Activated CD4-positive, alpha-beta T cell treated with anti-CD3 and anti-CD28 coated beads, Interleukin-2, amount 50 U/mL, for 4 hours (primary cell): Measurements from ENCODE around the gene NADK.
"Not testable (repeated sequence)": the region's sequence is repeated elsewhere in the genome, so short reads cannot be mapped to it uniquely, and the experiment has no call there.

Source experiments
- DNase-seq, 2 experiments: peaks; one replicate each; pipeline ENCODE4 v3.0.0-alpha.2; 2020

The NADK gene

DNA sequence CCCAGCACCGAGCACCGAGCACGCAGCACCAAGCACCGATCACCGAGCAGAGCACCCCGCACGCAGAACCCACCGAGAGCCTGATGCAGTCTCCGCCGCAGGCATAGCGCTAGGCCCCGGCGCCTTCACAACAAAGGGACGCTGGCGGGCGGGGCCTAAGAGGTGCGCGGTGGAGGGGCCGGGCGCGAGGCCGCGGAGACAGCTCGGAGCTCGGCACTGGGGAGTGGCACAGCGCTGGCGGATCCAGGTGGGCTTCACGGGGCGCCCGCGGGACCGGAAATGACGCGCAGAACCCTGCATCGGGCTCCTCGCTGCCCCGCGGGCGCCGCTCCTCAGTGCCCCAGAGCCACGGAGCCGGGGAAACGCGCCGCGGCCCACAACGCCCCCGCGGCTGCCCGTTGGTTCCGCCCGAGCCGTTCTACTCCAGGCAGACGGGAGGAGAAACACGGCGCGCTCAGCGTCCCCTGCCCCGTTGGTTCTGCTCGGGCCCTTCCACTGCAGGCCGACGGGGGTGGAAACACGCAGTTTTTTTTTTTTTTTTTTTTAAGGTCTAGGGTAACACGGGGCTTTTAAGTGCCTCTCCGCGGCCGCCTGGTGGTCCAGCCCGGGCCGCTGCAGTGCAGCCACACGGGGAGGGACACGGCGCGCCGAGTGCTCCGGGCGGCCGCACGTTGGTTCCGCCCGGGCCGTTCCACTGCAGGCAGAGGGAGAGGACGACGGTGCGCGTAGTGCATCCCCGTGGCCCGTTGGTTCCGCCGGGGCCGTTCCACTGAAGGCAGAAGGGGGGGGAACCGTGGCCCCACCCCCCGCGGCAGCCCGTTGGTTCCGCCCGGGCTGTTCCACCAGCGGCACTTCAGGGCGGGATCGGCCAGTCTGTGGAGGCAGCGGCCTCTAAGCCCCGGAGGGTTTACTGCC lies 32.4 kb downstream of the NADK start:
- peak; percentile 96 to 97 for DNase-seq

DNA sequence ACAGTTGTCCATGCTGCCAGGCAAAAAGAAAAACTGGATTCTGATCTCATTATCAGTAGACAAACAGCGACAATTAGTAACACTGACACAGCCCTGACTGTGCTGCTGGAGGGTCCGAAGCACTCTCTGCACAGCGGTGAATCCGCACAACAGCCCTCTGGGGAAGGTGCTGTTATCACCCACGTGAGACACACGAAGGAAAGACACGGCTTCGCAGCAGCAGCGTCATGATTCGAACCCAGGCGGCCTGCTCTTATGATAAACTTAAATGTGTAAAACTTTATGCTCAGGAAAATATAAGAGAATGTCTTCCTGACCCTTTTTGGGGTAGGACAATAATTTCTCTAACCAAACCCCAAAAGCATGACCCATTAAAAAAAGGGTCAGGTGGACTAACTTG lies 35.7 kb downstream of the NADK start:
- not testable (repeated sequence) for DNase-seq

DNA sequence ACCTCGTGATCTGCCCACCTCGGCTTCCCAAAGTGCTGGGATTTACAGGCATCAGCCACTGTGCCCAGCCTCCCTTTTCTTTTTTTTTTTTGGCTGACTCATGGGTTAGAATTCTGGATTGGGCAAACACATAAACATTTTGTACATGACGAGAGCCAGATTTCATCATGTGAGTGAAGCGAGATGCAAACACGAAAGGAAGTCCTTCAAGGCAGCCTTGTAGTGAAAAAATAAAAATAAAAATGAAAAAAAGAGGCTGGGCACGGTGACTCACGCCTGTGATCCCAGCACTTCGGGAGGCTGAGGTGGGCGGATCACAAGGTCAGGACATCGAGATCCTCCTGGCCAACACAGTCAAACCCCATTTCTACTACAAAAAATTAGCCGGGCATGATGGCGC lies 37.3 kb downstream of the NADK start:
- DNase-seq = not testable (repeated sequence)

DNA sequence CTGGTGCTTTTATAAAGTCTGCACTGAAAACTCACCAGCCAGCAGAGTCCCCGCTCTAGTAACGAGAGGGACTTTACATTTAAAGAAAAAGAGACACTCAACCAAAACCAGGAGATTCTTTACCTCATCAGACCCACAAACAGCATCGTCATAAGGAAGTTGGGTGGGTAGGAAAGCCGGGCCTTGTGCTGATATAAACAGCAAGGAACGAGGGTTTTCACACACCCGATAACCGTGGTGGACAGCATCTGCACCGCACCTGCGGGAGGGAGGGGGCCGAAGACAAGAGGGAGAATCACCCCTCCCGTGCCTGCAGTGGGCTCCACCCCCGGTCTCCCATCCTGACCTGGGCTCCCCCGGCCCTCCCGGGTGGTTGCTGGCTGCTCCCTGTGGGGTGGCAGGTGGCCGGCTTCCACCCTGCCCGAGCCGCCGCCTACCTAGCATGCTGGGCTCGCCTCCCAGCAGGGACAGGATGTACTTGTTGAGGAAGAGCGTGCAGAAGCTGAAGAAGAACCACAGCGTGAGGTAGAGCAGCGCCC lies 39.4 kb downstream of the NADK start:
- DNase-seq = not testable (repeated sequence)

DNA sequence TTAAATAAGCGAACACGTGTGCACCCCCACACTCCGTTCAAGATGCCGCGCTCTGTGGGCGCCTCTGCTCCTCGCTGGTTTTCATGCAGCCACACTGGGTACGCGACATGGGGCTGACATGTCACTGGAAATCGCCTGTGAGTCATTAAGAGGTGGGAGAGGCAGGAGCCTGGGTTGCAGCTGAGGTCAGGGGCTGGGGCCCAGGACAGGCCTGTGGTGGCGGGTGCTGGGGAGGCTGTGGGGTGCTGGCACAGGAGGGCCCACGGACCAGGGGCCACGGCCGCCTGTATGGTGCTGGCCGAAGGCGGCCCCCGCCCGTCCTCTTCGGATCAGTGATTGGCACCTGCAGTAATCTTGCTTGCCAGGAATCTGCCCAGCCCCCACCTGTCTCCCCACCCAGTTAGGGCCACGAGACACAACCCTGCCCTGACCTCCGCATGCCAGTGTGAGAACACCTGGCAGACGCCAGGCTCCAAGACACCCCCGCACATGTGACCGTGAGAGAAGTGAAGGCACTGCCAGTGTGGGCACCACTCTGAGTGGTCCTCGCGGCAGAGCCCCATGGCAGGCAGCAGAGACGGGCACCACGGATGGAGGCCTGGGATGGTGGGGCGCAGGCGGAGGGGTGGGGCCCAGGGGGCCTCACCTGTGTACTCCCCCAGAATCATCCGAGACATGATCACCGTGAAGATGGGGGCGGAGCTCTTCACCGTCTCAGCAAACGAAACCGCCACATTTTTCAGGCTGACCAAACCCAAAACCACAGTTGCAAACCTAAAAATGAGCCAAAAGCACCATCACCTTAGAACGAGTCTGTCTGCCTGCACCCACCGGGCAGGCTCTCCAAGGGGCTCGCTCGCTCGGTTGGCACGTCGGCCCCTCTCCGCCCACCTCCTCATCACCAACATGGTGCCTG lies 40.3 kb downstream of the NADK start:
- DNase-seq = not testable (repeated sequence)

DNA sequence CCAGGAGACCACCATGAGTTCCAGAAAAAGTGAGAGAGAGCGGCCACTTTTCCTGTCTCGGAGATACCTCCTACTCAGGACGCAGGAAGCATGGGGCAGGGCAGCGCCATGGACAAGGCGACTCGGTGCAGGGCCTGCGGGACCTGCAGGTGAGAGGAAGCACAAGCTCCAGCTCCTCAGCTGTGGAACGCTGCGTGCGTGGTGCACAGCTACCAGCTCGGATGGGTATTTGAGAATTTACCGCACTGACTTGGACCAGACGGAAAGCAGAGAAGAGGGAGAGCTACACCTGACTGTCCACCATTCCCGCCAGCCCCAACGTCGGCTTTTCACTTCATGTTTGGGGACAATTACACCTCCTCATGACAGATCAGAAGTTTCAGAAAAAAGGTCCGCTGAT lies 45.9 kb downstream of the NADK start:
- DNase-seq = no peak

DNA sequence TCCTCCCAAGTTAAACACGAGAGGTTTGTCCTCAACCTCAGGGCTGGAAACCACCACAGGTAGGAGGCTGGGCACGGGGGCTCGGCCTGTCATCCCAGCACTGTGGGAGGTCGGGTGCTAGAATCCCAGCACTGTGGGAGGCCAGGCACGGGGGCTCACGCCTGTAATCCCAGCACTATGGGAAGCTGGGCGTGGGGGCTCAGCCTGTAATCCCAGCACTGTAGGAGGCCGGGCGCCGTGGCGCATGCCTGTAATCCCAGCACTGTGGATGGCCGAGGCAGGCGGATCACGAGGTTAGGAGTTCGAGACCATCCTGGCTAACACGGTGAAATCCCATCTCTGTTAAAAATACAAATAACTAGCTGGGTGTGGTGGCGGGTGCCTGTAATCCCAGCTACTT lies 47.4 kb downstream of the NADK start:
- no peak for DNase-seq

DNA sequence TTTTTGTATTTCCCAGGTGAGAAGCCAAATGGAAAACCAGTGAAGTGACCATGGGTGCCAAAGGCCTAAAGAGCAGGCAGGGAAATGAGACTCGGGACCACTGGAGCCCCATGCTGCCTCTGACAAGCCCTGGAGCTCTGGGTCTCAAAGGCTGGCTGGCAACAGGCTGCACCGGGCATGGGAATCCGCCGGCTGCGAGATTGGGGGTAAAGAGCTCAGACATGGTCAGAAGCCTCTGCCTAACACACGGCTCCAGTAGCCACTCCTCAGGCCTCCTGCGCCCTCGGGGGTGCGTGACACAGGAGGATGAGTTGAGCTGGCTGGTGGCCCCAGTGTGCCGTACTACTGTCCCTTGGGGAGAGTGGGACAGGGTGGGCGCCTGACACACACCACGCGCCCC lies 48.0 kb downstream of the NADK start:
- not testable (repeated sequence) for DNase-seq

DNA sequence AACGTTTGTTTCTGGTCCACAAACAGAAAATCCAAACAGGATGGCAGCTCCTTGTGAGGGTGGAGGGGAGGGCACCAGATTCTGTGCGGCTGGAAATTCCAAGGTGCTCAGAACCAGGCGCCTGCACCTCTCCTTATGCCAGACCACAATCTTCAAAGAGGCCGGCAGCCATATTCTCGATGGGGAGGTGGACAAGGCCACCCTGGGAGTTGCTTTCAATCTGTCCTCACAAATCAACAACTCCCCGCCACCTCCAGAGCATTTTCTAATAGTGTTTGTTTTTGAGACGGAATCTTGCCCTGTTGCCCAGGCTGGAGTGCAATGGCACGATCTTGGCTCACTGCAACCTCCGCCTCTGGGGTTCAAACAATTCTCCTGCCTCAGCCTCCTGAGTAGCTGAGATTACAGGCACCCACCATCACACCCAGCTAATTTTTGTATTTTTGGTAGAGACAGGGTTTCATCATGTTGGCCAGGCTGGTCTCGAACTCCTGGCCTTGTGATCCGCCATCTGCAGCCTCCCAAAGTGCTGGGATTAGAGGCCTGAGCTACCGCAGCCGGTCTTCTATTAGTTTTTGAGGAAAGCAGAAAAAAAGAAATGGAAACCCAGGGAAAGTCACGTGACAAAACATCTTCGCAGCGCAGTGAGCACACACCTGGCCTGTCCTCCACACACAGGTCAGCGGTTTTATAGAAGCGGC lies 49.0 kb downstream of the NADK start:
- DNase-seq = not testable (repeated sequence)

DNA sequence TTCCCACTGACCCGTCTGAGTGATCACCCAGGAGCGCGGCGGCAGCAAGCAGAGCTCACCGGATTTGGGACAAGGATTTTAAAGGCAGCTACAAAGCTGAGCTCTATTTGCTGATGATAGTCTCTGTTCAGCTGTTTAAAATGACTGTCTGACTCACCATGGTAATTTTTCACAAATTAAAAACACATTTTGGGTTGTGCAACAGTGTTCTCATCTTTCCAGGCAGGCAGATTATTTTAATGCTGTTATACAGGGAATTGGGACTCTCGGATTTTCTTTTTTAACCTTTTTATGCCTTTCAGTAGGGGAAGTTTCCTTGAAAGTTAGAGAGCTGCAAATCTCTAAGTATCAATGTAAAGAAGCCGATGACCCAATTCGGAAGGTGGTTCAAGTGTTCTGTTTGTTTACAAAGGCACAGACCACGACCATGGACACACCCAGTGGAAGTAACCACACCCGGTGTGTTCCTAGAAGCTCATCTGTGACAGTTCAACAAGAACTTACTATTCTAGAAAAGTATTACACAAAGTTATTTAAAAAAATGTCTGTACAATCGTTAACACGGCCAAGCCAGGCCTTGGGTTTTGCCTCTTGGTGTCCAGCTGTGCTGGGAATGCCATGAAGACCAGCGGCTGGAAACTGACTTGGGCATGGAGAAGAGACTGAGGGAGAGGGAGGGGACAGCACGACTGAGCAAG lies 49.8 kb downstream of the NADK start:
- not testable (repeated sequence) for DNase-seq

DNA sequence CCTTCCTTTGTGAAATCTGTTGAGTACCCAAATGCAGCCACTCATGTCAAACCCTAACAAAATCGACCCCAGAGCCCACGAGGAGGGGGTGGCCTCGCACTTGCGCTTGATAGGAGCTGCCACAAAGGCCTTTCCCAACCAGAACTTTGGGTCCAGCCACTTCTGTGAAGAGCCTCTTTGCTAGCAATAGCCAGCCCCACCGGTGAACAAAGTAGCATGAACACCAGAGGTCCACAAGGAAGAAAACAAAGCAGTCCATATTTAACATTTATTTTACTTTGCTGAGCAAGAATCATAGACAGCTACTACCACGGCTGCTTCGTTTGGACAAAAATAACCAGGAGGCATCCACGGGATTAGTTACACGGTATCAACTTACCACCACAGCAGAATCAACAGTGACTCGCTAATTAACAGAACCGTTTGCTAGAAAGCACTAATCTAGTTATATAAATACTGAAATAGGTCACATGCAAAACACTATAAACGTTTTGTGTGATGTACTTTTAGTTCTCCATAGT lies 51.1 kb downstream of the NADK start:
- not testable (repeated sequence) for DNase-seq

DNA sequence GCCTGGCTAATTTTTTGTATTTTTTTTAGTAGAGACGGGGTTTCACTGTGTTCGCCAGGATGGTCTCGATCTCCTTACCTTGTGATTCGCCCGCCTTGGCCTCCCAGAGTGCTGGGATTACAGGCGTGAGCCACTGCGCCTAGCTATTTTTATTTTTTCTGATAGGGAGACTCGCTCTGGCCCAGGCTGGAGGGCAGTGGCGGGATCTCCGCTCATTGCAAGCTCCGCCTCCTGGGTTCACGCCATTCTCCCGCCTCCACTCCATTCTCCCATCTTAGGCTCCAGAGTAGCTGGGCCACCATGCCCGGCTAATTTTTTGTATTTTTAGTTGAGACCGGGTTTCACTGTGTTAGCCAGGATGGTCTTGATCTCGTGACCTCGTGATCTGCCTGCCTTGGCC lies 52.2 kb downstream of the NADK start:
- DNase-seq = not testable (repeated sequence)

DNA sequence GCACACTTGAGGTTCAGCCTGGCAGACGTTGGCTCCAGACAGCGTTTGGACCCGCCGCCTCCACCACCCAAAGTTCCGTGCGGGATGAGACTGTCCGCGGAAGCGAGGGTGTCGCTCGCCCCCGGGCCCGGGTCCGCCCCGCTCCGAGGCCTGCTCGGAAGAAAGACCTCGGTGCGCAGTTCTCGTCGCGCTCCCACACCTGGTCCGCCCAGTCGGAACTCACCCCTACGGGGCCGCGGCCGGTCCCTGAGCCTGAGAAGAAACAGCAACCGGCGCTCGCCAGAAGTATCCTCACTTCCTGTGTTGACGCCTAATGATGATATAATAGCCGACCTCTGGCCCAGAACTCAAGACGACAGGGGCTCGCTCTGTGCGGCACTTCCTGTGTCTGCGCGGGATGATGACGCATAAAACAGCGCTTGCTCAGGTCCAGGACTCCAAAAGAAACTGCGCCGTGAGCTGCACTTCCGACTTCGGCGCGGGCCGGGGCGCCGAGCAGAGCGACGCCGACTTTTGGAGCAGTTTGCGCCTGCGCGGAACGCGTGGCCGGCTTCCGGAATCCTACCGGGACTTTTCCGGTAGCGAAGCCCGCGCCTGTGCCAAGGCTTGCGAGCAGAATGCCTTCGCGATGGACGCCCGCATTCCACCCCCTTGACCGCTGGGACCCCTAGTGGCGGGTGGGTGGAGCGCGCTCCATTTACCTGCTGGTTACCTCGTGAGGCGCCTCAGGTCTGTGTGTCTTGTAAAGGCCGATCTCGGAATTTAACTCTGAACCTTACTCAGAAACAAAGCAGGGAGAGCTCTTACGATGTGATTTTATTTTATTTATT lies 54.0 kb downstream of the NADK start, which contains the start of gene CDK11A:
Gene CDK11A, minus strand, starts transcription at position 323 of the 830 bp plus-strand sequence. CDS start 1,539 bp downstream, outside the sequence.
- DNase-seq = peak; percentile 90 to 93

DNA sequence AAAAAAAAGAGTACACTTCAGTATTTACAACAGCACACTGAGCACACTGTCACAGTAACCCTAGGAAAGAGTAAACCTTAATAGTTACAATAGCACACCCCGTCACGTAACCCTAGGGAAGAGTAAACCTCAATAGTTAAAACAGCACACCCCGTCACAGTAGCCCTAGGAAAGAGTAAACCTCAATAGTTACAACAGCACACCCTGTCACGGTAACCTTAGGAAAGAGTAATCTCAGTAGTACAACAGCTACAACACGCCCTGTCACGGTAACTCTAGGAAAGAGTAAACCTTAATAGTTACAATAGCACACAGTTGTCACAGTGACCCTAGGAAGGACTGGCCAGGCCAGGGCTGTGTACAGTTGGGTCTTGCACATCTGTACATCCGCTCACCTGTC lies 57.1 kb downstream of the NADK start:
- DNase-seq = no peak

DNA sequence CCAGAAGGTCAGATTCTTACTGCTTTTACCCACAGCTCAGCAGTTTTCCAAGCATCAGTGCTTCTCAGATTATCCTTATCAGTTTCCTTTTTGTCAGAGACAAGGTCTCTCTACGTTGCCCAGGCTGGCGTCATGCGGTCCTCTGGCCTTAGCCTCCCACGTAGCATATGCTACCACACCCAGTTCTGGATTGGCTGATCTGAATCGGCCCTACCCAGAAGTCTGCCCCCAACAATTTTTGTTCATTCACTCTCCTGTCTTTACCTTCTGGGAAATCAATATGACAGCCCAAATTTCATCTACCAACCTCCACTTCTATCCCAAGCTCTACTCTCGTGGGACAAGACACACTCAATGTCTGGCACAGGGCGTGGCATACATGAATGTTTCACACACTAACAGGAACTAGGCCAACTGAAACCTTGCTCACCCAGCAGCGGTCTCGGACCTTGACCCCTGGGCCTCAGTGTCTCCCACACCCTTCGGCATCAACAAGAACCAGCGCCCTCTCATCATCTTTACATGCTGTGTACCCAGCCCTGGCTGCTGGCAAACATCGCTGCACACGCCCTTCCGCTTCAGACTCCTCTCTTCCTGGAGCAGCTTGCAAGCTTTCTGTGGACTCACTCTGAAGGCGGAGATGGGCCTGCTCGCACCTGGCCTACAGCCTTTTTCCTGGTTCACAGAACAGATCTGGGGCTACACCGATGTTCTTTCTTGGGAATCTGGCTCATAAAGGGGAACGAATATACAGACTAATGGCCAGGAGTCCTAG lies 63.0 kb downstream of the NADK start:
- DNase-seq = not testable (repeated sequence)

DNA sequence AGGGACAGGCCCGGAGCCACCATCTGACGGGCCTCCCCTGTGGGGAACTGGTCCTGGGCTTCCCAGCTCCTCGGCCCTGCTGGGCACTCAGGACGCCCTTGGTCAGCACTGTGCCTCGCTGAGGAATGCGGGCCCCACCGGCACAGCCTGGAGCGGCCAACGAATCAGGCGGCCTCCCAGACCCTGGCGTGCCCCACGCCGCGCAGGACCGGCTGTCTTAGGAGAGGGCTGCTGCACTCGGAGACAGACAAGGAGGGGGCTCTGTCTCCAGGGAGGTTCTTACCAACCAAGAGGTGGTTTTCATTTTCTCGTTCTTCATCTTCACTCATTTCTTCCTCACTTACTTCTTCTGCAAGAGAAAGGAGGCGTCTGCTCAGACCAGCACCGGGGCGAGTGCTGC lies 70.4 kb downstream of the NADK start:
- not testable (repeated sequence) for DNase-seq

DNA sequence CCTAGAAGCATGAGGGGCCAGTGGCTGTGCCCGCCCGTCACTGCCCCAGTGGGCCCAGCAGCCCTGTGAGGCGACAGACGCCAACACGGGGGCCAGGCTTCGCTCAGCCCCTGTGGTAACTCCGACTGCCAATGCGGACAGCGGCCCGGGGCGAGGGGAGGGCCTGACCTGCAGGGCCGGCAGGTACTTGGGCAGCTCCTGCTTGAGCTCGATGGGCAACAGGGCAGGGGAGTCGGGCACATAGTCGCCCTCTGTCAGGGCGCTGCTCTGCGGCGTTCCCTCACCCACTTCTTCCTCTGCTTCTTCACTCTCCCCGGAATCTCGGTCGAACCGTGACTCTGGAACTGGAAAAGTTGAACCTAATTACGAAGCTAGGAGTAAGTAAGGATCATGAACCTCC lies 71.0 kb downstream of the NADK start:
- DNase-seq = not testable (repeated sequence)

DNA sequence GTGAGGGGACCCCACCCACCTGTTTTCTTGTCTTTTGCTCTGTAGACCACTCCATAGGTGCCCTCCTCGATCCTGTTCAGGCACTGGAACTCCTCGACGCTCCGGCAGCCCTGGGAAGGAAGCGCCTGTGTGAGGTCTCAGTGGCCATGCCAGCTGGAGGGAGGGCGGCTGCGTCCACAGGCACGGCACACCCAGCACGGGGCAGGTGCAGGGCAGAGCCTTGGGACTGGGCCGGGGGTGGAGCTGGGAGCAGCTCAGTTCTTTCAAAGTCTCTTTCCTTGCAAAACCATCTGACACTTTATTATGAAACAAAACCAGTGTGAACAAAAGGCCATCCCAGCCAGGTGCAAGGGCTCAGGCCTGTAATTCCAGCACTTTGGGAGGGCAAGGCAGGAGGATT lies 72.6 kb downstream of the NADK start:
- DNase-seq = not testable (repeated sequence)

DNA sequence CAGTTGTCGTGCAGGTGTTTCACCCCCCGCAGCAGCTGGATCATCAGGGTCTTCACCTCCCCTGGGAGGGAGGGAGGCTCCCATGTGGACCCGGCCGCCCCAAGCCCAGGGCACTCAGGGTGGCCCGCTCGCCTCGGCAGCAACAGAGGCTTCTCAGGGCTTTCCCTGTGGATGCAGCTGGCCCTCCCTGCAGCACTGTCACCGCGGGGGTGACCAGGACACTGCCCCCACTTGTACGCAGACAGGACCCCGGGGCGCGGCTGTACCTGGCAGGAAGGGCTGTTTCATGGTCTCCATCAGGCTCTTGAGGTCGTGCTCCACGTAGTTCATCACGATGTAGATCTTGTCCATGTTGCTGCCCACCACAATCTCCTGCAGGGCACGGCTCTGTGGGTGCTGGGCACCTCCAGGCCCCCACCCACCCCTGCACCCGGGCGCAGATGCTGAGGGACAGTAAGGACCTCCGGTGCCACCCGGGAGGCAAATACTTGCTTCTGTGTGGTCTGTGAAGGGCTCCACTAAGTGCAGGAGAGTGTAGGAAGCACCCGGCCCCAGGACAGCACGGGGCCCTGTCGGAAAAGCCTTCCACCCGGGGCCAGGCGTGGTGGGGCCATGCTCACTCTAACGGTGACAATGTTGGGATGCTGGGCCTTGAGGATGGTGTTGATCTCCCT lies 73.8 kb downstream of the NADK start:
- not testable (repeated sequence) for DNase-seq
